HG03460 (cell line): ENCODE results near the gene NOS1AP.
"Not testable (repeated sequence)": the region's sequence is repeated elsewhere in the genome, so short reads cannot be mapped to it uniquely, and the experiment has no call there.

Experiments used
- ATAC-seq: cut with Tn5 transposase; IDR thresholded peaks from one replicate; pipeline ENCODE4 v1.9.1; 2021; ENCODE audit not compliant: unreplicated experiment

The NOS1AP gene

DNA sequence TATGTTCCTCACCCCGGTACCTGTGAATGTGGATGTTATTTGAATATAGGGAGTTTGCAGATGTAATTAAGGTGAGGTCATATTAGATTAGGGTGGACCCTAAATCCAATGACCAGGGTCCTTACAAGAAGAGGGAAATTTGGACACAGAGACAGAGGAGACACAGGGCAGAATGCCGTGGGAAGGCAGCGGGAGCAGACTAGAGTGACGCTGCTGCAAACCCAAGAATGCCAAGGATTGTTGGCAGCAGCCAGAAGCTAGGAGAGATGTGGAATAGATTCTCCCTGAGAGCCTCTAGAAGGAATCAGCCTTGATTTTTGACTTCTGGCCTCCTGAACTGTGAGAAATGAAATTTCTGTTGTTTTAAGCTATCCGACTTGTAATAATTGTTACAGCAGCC is 253.5 kb downstream of the NOS1AP start:
- no peak for ATAC-seq

DNA sequence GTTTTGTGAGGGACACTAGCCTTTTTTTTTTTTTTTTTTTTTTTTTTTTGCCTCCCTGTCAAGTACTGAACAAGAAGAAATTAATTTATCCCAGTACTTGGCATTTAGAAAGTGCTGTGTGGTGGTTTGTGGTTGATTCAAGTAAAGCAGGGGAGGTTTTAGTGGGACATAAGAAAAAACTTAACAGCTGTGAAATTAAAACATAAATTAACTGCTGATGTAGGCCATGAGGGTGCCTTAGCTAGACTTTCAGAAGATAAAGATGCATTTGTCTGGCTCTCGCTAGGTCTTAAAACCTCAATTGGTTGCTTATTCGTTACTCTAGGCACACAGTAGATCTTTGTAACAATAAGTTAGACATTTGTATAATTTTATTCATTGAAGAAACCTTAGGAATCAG is 254.9 kb downstream of the NOS1AP start:
- no peak for ATAC-seq

DNA sequence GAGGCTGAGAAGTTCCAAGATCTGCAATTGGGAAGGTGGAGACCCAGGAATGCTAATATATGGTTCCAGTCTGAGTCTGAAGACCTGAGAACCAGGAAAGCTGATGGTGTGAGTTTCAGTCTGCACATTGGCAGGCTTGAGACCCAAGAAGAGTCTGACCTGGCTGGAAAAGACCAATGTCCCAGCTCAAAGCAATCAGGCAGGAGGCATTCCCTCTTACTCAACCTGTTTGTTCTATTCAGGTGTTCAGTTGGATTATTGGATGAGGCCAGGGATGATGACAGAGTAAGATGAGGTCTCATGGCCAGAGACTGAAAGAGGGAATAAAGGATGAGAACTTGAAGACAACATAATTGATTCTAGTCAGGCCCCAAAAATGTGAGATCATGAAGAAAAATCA is 257.1 kb downstream of the NOS1AP start:
- no peak for ATAC-seq

DNA sequence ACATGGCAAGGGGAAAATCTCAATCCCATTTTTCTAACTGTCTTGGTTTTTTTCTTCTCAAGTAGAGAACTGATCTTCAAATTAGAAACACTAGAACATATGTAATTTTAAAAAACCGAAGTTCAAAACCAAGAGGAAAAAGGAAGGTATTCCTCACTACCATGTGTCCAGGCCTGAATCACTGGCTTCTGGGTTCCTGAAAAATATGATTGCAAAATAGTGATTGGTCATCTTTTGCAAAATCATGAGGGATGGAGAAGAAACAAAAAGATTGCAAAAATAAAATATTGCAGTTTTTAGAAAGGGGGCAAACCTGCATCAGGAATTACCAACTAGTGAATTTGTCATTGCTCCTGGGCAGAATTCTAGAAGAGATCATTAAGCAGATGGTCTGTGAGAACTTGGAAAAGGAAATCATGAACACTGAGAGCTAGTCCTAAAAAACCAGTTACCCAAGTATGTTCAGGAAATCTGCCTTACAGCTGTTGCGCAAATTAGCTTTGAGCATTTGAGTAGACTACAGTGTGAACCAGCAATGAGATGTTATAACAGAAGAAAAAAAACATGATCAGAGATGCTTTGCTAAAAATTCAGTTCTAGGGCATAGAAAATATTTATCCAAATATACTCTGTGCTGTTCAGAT is 257.8 kb downstream of the NOS1AP start:
- ATAC-seq: no peak

DNA sequence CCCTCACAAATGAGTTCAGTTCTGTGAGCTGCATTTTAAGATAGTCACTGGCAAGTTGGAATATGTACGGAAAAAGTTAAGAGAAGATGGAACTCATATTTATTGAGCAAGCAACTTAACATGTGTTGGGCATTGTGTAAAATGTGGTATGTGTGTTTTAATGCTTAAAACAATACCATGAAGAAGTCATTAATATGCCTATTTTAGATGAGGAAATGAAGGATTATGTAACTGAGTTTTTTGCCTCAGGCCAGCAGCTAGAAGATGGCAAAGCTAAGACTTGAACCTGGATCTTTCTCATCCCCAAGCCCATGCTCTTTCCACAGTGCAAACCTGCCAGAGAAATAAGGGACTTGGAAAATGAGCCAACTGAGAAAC is 258.3 kb downstream of the NOS1AP start:
- no peak for ATAC-seq

DNA sequence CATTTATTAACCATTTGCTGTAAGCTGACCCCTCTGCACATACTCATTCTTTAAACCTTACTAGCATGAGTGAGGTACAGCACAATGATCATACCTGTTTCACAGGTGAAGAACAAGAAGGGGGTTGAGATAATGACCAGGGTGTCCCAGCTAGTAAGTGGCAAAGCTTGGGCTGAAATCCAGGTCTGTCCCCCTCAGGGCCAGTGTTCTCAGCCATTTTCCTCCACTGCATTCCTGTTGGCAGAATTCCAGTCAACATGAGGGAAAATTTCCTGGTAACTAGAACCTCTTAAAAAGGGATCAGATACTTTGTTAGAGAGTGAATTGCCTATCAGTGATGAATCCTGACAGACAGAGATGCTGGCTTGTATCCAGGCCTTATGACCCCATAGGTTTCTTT is 259.0 kb downstream of the NOS1AP start:
- ATAC-seq: no peak

DNA sequence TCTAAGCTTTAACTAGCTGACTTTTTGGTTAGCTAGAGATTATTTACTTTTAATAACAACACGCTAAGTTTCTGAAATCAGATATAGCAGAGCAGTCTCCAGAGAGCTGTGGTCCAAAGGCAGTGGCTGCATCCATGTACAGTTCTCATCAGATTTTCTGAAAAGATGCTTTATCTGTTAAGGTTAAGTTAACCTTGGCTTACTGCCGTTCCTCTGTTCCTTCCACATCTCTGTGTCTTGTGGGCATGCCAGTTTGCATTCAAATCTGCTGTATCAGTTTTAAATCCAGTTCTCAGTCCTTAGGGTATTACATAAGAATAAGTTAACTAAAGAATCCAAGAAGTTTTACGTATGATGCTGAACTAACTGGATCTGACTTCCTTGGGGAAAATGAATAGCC is 260.3 kb downstream of the NOS1AP start:
- no peak for ATAC-seq

DNA sequence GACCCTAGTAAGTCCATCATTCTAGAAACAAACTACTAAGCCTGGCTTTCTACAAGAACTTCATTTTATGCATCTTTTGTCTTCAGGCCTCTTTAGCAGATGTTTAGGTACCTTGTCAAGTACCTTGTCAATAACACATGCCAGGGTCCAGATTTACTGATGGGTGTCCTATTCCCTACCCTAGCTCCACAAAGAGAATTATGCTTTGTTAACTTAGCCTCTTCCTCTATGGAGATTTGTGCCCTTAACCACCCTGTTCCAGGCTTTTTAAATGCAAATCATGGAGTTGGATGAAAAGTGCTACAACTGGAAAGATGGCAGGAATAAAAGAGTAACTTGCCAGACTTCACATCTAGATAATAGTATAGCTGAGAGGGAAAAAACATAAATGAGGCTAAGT is 264.5 kb downstream of the NOS1AP start:
- ATAC-seq: no peak

DNA sequence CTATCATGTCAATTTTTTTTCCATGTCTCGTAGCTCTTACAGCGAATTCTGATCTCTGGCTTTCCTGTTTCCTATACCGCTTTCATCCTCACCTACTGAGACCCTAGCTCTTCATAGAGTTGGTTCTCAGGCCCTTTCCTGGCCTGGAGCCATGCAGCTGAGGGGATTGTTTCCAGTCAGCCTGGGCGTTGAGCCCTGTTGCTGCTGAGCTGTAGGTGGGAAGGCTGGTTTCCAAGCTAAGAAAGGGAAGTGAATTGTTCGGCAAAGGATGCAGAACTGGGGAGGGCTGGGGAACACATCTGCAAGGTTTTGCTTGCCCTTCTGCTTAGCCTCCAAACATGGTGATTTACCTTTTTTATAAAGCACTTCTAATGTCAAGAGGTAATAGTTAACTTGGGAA is 265.6 kb downstream of the NOS1AP start:
- ATAC-seq: no peak

DNA sequence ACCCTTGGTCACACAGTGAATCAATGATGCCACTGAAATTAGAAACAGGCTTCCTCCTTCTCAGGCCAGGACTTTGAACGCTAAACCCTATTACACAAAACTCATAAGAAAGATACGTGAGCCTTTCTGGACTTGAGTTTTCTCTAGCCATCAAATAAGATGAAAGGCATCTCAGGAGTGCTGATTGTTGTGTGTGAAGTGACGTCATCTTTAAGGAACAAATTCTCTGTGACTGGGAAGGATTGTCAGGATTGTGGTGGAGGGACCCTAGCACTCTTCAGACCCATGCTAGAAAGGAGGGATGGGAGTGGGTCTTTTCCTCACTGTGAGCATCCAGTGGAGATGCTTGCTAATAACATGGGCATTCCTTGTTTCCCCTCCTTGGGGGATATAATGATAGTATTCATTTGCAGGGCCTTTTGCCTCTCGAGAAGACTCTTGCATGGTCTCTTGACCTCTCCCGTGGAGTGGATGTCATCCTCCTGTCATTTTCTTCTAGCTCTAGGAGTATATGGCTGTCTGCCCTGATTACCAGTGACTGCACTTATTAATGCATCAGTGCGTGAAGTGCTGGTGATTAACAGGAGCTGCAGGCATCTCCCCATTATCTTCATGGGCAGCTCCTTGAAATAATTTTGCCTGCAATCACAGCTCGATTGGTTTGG is 267.3 kb downstream of the NOS1AP start:
- ATAC-seq: no peak

DNA sequence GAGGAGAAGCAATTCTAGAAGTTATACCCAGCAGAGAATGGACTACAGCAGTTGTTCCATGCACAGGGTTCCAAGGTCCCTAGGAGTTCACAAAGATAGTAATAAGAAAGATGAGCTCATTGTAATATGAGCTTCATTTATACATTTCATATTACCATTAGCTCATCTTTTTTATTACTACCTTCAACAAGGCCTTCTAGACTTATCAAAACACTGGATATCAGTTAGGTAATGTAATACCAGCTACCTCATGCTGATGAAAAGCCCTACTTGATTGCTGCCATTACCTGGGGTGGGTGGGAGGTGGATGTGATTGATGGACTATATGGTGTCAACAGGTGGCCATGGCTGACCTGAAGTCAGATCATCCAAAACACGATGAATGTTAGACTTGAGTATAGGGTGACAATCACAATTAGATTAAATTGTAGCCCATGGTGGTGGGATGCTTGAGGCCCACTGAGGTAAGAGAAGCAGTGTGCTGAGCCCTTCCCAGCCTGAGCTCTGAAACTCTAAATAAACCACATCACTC is 273.0 kb downstream of the NOS1AP start:
- ATAC-seq: no peak

DNA sequence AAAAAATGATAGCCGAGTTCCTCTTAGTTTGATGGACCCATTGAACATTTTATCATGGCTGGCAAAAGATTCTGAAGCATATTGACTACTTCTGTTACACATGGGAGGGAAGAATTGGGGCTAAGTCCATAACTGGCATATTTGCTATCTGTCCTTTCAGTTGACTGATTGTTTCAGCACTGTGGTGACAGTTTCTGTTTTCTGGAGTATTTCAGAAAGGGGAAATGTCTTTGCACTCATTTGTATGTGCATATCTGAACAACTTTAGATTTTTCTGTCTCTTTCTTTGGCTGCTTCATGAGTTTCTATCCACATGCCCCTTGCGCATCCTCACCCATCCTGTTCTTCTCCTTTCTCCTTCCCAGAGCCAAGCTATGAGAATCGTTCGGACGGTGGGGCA is 274.0 kb downstream of the NOS1AP start:
- ATAC-seq: no peak

DNA sequence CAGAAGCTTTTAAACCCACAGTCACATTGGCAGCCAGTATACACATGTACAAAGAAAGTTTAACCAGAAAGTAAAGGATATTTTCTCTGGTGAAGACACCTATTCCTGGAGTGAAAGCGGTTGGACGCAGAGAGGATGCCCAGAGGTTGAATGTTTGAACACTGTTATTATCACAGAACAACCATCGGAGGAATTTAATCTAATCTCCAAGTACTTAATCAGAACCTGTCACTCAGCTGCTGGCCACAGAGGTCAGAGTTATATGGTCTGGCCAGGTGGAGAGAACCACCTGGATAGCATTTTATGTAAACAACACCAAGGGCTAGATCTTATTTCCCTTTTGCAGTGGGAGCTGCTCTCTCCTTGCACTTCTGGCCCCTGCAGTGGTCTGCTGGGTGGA is 277.8 kb downstream of the NOS1AP start:
- no peak for ATAC-seq

DNA sequence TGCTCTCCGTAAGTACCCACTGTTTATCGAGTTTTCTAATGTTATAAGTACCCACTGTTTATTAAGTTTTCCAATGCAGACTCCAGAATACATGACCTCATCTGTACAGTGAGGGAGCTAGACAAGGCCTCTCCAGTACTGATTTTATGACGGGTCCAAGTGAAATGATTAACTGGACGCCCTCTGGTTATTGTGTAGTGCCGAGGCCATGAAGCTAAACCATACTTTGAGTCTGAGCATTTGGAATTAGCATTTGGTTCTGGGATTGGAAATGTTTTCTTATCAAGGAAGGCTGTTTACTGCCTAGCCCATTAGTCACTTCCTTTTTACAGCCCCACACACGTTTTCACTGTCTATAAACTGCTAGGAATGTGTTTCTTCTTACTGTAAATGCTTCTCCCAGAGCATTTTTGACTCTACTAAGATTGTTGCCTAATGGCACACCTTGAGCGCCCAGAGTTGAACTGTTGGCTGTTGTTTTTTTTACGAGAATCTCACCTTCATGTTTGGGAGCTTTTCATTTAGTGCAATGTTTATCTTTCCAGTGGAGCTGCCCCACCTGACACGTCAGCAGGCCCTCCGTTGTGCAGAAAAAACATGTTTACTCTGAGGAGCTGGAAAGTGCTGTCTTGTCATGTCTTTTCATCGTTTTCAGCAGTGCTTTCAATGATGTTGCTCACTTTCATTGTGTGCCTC is 280.3 kb downstream of the NOS1AP start:
- no peak for ATAC-seq

DNA sequence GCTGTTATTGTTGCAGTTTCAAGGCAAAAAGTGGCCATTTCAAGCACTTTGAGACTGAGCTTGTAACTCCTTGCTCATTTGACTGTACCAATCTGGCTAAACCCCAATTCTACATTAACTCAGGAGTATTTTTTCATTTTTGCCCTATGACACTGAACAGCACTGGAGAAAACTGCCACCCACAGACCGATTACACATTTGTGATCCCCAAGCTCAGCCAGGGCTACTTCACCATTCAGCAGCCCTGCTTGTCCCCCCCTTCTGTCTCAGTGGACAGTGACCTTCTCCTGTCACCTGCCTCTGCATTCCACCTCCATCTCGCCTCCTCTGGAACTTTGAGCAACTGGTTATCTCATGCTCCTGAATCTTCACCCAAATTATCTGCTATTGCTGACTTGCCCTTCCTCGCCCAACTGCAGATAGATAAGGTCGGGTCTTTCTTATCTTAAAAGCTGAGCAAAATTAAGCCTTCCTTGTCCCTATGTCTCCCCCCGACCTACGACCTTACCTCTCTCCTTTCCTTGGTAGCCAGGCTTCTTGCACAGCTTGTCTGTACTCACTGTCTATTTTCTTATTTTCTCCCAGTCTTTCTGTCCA is 281.9 kb downstream of the NOS1AP start:
- no peak for ATAC-seq

DNA sequence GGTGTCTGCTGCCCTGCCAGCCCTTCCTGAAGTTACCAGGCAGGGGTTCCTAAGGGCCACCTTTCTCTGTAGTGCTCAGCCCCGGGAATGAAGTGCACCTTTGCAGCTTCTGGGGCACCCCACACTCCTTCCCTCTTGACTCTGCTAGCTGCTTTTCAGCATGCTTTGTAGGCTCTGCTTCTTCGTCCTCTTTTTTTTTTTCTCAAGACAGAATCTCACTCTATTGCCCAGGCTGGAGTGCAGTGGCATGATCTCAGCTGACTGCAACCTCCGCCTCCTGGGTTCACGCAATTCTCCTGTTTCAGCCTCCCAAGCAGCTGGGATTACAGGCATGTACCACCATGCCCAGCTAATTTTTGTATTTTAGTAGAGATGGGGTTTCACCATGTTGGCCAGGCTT is 282.4 kb downstream of the NOS1AP start:
- not testable (repeated sequence) for ATAC-seq

DNA sequence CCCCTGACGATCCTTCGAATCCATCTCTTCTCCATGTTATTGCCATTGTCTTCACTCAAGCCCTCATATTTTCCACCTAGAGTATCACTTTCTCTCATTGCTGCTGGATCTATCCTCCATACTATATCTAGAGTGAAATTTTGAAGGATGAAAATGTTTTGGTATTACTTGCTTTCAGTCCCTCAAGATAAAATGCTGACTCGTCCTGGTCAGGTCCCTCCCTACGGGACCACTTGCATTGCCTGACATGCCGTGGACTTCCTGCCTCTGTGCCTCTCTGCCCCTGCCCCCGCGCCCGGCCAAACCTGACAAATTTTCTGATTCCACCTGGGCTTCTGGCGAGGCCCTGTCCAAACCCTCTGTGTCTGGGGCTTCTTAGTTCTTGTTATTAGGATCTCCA is 283.6 kb downstream of the NOS1AP start:
- no peak for ATAC-seq

DNA sequence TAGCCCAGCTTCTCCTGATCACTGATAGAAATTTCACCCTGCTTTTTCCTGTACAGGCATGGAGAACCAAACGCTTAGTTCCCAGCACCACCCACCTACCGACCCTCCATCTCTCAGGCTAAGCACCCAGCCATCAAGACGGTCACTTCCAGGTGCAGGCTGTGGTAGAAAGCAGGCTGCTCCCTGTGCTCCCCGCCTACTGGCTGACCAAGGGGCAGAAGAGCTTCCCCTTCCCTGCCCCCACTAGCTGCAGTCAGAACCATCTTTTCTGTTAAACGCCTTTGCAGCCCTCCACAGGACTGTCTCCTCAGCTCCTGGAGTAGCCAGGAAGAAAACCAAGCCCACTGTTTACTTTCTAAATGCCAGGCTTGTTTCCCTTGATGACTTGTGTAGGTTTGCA is 284.2 kb downstream of the NOS1AP start:
- no peak for ATAC-seq

DNA sequence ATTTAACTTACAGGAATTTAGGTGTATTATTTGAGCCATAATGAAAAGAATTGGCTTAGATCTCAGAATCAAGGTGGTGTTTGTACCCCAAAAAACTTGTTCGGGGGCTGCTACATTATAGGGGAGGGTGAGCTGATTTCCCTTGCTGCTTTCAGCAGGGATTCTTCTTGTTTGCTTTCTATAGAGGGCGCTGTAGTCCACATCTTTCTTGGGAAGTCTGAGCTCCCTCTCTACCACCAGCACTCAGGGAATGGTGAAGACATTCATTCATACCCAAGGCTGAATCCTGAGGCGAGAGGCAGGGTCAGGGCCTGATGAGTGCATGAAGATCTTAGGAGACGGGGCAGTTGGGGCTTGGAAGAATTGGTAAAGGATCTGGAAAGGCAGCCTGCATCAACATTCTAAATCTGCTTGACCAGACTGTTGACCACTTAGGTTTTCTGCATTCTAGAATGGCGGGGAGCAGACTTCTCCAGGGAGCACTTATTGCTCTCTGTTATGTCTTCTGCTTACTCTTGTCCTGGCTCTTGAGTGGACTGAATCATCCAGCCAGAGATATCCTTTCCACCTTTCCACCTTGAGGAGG is 288.3 kb downstream of the NOS1AP start:
- no peak for ATAC-seq

DNA sequence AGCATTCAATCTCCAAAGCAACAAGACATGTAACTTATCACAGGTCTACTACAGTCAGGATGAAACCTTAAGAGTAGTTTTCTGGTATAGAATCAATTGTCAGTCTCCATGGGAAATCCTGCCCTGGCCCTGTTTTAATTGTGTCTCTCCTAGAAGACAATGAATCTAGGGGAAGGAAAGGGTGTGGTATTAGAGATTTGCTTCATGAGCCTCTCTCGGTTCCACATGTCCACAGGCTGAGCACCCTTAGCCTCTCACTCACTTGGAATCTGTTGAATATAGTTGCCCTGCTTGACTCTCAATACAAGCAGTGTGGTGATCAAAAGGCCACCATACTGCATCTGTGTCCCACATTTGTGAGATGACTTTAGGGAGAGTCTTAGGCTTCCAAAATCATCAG is 289.4 kb downstream of the NOS1AP start:
- ATAC-seq: no peak

DNA sequence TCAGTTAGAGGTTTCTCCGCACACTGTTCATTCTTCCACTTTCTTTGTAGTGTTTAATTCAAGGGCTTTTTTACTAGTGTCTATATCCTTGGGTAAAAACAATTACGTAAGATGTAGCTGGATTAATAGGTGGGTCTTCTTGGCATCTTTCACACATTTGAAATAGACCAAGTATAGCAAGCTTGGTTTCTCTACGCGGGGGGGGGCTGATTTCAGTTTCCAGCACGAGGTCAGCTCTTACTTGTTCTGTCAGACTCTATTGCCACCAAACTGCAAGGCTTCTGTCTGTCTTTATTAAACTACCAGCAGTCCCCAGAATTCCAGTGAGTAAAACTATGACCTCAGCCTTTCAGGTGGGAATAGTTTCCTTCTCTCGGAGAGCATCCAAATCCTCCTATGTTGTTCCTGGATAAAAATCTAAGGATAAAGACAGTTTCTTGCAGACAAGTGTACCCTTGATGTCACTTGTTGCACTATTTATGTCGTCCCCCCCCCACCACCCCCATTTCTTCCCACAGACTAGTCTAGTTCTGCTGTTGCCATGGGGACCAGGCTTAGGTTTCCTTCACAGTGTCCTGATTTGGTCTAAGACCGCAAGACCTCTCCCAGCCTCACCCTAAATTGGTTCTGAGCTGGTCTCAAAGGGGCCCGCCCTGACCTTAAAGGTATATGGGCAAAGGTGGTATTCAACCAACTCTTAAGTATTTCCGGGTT is 290.2 kb downstream of the NOS1AP start:
- no peak for ATAC-seq
